GM21576 (cell line): ENCODE results near the gene TSEN54.

Experiments used
- ATAC-seq: cut with Tn5 transposase; IDR thresholded peaks from one replicate; pipeline ENCODE4 v1.9.1; 2021; ENCODE audit warnings: mild to moderate bottlenecking, moderate library complexity; ENCODE audit not compliant: unreplicated experiment

Gene TSEN54

DNA sequence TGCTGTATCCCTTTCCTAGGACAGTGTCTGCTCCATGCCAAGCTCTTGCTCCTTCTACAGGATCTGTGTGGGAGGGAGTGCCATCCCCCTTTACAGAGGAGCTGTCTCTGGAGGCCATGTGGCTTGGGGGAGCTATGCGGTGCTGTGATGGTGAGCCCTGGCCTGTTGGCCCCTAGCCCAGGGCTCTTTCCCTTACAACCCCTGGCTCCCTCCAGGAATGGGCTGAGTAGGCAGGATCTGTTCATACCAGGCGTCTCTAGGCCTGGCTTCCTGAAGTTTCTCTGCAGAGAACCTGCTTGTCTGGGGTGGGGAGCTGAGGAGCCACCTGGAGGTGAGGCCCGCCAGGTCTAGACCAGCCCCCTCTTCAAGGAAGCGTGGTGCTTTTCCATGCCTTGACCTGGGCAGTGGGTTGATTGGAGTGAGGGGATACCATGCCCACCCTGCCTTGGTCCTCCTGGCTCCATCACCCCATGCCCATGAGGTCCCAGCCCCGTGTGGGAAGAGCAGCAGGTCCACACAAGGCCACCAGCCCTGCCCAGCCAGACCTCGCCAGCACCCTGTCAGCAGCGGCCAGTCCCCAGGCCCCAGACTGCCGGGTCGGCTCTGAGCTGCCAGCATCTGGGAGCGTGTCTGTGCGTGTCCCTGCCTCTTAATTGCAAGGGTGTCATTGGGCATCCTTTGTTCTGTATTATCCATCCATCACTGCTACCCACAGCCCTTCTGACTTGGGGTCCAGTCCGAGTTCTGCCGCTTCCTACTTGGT, 23.8 kb downstream of the TSEN54 start:
- ATAC-seq: no peak

DNA sequence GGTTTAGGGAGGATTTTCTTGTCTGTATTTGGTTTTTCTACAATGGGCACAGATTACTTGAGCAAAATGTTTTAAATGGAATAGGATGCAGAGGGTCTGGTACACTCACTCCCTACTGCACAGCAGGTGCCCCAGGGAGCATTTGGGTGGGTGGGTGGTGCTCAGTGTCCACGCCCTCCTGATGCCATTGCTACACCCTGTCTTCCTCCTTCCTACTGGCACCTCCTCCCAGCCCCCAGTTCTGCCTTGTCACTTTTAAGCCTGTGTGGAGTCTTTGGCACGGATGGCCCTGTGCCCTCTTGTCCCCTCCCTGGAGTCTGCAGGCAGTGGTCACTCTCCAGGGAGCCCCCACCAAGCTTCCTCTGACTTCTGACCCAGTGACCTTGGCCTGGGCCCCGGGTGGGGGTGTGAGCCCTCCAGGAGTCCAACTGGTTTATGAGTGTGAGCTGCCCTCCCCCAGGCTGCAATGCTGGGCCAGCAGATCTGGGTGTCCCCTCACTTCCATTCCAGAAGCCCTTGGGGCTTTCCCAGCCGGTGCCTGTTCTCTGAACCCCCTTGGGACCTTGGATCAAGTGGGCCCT, 24.7 kb downstream of the TSEN54 start:
- no peak for ATAC-seq

DNA sequence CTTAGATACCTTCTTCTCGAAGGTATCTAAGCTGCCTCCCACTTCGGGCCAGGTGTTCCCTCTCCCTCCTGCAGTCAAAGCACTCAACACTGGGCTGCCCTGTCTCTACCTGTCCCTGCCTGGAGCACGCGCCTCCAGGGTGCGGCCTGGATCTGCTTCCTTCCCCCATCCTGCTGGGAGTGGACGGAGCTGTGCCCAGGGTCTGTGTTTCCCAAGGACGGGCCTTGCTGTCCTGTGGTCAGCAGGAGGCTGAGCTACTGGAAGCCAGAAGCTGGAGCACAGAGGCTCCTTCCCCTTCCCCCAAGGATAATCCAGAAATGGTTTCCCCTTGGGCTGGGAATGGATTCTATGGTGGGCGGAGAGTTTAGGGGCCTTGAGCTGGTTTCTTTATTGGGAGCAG, 25.9 kb downstream of the TSEN54 start:
- ATAC-seq: no peak

DNA sequence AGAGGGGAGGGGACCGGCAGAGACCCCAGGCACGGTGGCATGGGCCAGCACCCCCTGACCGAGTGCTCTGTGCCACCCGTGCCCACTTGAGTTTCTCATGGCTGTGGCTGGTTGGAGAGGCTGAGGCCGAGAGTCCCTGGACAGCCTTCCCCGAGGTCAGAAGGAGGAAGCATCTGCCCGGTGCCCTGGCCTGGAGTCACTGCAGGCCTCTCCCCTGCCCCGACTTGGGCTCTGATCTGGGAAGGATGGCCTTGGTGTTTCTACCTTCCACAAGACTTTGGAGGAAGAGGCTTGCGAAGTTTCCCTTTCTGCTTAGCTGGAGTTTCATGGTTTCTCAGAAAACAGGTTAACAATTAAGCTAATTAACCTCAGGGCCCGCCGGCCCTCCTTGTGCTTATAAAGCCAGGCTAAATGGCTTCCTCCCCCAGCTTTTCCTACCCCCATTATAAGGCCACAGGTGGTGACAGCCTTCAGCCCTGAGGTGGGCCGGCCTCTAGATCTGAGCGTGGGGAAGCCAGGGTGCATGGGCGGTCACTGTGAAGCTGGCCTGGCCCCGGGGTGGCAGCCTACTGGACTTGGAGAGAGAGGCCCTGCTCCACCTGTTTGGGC, 26.5 kb downstream of the TSEN54 start:
- ATAC-seq: no peak

- no peak for ATAC-seq
Observed at GRCh38 chr17:75544250-75544649, 27.9 kb downstream of the TSEN54 start.

DNA sequence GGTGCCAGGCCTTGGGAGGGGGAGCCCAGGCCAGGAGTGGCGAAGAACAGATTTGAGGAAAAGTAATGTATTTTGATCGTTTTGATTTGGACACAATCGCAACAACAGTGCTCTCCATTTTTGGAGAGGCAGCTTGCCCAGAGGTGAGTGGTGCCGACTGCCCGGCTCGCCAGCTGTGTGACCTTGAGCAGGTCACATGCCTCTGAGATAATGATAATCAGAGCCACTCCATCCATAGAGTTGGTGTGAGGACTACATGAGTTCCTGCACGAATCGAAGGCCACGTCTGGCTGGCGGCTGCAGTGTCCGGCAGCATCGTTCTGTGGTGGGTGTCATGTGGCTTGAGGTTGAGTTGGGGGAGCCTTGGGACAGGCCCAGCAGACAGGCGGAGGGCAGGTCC, 29.9 kb downstream of the TSEN54 start:
- no peak for ATAC-seq

DNA sequence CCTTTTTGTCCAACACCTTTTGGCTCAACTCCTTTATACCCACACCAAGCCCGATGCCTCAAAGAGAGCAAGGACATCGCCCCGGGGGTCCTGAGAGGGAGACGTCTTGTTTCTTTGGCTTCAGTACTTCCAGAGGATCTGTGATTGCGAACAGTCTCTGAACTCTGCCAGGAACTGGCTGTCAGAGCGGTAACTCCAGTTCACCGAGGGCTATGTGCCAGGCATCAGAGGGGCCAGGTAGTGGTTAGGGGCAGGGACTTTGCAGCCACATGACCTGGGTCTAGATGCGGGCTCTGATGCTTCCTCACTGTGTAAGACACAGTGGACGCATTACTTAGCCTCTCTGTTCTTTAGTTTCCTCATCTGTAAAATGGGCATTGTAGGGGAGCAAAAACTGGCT, 30.8 kb downstream of the TSEN54 start:
- no peak for ATAC-seq

DNA sequence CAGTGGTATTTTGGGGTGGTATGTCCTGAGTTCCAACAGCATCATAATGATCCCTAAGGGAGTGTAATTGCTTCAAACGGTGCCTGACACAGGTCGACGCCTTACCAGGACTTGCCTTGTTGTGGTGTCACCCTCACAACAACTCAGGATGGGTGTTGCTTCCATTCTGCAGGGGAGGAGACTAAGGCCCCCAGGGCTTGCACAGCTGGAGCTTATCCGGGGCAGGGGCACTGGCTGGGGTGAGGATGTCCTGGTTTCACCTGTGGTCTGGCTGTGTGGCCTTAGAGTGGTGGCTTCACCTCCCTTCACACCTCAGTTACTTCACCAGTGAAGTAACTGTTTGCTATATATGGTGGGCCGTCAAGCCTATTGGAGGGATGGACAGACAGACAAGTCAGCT, 32.5 kb downstream of the TSEN54 start:
- ATAC-seq: no peak

DNA sequence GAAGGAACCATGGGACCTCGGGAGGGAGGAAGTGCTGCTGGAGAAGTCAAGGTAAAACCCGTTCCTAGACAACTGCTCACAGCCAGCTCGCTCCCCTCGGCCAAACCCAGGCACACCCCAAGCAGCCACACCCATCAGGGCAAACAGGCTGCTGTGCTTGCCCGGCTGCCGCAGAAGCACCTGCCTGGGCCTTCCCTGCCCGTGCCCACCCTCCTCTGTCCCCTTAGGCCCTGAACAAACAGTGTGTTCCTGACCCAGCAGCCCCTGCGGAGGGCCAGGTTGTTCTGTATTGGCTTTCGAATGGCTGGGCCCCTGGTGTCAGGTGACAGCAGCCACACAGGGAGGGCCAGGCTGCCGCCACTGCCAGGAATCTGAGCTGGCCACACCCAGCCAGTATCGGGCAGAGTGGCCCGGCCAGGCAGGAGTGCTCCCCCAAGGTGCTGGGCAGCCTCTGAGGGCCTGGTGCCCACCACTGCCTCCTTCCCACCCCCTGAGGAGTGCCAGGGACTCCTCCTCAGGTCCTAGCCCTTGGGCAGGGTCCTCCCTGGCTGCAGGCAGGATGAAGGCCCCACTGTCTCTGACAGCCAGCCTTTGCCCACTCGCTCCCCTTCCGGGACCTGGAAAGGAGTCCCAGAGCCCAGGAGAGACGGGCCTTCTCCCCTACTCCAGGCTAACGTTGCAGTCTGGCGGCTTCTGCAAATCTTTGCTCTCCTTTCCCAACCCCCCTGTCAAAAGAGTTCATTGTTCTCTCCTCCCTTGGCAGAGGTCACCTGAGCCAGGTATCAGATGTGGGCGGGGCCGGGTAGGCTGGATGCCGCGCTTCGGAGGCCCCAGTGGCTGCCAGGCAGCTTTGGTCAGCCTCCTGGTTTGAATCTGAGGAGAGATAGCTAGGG, 33.2 kb downstream of the TSEN54 start:
- ATAC-seq: no peak

DNA sequence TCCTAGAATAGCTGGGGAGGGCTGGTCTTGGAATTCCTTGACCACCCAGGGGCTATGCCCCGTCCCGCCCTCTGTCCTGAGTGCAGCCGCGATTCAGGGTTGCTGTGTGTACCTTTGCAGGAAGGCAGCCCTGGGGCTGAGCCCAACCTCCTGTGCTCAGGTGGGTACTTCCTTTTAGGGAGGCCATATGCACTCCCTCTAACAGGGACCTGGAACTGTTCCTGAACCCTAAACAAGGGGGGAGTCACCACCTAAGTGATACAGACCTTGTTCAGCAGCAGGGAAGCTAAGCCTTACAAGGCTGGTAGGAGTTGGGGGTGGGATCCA, 33.8 kb downstream of the TSEN54 start:
- no peak for ATAC-seq

- ATAC-seq: no peak
Observed at GRCh38 chr17:75551266-75551665, 34.9 kb downstream of the TSEN54 start.

DNA sequence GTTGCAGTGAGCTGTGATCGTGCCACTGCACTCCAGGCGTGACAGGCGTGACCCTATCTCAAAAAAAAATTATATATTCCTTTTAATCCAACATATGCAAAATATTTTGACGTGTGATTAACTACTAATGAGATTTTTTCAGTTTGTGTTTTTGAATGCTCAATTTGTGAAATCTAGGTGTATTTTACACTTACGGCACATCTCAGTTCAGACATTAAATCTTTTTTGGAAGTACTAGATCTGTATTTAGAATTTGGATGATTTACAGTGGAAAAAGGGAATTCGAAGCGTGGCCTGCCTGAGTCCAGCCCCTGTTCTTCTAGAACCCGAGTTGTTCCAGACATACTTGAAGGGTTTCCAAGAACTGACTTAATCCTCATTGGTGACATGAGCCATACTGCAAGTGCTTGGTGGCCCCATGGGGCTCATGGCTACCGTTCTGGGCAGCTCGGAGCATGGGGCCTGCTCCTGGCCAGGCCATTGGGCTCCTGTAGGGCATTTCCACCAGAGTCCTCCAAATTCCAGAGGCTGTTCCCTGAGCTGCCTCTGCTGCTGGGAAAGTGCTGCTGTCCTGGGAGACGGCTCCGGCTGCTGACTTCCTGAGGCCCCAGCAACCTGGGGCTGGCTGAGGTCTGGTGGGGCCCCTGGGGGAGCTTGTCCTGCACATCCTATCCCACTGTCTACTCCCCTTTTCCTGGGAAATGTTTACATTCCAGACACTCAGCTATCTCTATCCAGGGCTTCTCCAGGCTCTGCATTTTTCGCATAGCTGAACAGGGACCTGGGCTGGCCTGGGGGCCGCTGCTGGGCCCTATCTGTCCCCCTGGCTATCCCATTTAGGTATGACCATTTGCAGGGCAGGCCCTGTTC, 36.3 kb downstream of the TSEN54 start:
- ATAC-seq: no peak

- ATAC-seq: no peak
Observed at GRCh38 chr17:75553295-75554110, 37.2 kb downstream of the TSEN54 start.

GRCh38 chr17:75555679-75556153, 39.4 kb downstream of the TSEN54 start:
- no peak for ATAC-seq

- ATAC-seq: no peak
Observed at GRCh38 chr17:75557075-75557851, 40.9 kb downstream of the TSEN54 start.

GRCh38 chr17:75557852-75558665, 41.7 kb downstream of the TSEN54 start:
- ATAC-seq: no peak

GRCh38 chr17:75558666-75559530, 42.6 kb downstream of the TSEN54 start:
- no peak for ATAC-seq
